Measurements from ENCODE around the gene ZNF682. TPM values are rescaled to one million over a fixed set of nuclear protein-coding genes. Genes with fewer than 3 reads are reported as not detected.
"Not testable (repeated sequence)": the region's sequence is repeated elsewhere in the genome, so short reads cannot be mapped to it uniquely, and the experiment has no call there.

The ZNF682 gene
- 6.0 and 6.9 TPM in 2 replicates for total RNA-seq
- long read RNA-seq, transcript ZNF682-203 (4 exons, 3,245 nt) = major isoform, 7 of 18 reads
- long read RNA-seq, partial matches to known transcripts = 2 of 18 reads
- long read RNA-seq, other reads (novel, unspliced or antisense) = 5 of 18 reads

DNA sequence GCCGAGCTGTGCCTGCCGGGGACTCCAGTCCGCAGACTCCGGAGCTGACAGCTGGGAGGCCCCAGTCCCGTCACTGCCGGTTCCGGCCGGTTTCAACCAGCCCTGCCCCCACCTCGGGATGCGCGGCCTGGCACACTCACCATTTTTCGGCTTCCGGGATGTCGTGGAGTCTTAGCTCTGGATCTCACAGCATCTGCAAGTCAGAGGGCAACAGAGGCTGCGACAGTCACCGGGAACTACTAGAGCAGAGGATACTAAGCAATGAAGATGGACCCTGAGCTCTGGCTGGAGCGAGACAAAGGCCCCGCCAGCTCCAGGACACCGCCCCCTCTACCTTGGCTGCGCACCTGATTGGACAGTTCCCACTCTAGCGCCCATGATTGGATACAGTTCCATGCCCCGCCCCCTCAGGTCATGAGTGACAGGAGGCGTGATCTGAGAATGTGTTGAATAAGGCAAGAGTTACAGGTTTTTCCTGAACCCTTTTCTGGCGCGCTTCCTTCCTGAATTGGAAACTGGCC, at the start of gene ZNF682:
ZNF682 (minus strand) TSS at position 303 of the 521 bp plus-strand sequence; CDS start at position 143, 160 bp downstream.
- Mint-ChIP-seq H3K9me3 (ENCODE audit: unreplicated experiment) (no peaks in the 10 kb centered on the region), H3K36me3 (ENCODE audit: unreplicated experiment) (peaks cover 1% of the 10 kb centered on the region), H3K27me3 (ENCODE audit: unreplicated experiment) (no peaks in the 10 kb centered on the region), H3K27ac (ENCODE audit: unreplicated experiment) (peak within 1 kb of the TSS; percentile 97), H3K4me1 (ENCODE audit: unreplicated experiment) (peaks cover 14% of the 10 kb centered on the region), H3K4me3 (ENCODE audit: unreplicated experiment) (peak within 1 kb of the TSS; percentile 90)
- TF ChIP-seq, protein P1, sequence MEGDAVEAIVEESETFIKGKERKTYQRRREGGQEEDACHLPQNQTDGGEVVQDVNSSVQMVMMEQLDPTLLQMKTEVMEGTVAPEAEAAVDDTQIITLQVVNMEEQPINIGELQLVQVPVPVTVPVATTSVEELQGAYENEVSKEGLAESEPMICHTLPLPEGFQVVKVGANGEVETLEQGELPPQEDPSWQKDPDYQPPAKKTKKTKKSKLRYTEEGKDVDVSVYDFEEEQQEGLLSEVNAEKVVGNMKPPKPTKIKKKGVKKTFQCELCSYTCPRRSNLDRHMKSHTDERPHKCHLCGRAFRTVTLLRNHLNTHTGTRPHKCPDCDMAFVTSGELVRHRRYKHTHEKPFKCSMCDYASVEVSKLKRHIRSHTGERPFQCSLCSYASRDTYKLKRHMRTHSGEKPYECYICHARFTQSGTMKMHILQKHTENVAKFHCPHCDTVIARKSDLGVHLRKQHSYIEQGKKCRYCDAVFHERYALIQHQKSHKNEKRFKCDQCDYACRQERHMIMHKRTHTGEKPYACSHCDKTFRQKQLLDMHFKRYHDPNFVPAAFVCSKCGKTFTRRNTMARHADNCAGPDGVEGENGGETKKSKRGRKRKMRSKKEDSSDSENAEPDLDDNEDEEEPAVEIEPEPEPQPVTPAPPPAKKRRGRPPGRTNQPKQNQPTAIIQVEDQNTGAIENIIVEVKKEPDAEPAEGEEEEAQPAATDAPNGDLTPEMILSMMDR (IDR thresholded peaks at IDR 0.05) = no peak
- DNase-seq (ENCODE audit: extremely low spot score, unreplicated experiment) = peak; percentile 98

DNA sequence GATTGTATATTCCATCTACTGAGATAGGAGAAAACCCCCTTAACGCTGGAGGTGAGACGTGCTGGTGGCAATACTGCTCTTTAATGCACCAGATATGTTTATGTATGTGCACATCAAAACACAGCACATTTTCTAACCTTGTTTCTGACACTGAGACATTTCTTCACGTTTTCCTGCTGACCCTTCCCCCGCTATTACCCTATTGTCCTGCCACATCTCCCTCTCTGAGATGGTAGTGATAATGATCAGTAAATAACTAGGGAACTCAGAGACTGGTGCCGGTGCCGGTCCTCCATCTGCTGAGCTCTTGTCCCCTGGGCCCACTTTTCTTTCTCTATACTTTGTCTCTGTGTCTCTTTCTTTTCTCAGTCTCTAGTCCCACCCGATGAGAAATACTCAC, 43.6 kb upstream of the ZNF682 start:
- H3K36me3 Mint-ChIP-seq (ENCODE audit: unreplicated experiment); H3K4me3 Mint-ChIP-seq (ENCODE audit: unreplicated experiment): not testable (repeated sequence)

DNA sequence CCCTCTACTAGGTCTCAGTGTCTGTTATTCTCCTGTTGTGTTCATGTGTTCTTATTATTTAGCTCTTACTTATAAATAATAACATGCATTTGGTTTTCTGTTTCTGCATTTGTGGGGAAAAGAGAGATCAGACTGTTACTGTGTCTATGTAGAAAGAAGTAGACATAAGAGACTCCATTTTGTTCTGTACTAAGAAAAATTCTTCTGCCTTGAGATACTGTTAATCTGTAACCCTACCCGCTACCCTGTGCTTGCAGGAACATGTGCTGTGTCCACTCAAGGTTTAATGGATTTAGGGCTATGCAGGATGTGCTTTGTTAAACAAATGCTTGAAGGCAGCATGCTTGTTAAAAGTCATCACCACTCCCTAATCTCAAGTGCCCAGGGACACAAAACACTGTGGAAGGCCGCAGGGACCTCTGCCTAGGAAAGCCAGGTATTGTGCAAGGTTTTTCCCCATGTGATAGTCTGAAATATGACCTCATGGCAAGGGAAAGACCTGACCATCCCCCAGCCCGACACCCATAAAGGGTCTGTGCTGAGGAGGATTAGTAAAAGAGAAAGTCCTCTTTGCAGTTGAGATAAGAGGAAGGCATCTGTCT, 43.0 kb upstream of the ZNF682 start:
- H3K27ac Mint-ChIP-seq (ENCODE audit: unreplicated experiment) = not testable (repeated sequence)

More for the DNA sequence above, 43.6 kb upstream of the ZNF682 start:
- not testable (repeated sequence) for H3K27ac Mint-ChIP-seq (ENCODE audit: unreplicated experiment); H3K27me3 Mint-ChIP-seq (ENCODE audit: unreplicated experiment); H3K9me3 Mint-ChIP-seq (ENCODE audit: unreplicated experiment); DNase-seq (ENCODE audit: extremely low spot score, unreplicated experiment)
- H3K4me1 Mint-ChIP-seq (ENCODE audit: unreplicated experiment) = peaks cover 19% of the 10 kb centered on the region

DNA sequence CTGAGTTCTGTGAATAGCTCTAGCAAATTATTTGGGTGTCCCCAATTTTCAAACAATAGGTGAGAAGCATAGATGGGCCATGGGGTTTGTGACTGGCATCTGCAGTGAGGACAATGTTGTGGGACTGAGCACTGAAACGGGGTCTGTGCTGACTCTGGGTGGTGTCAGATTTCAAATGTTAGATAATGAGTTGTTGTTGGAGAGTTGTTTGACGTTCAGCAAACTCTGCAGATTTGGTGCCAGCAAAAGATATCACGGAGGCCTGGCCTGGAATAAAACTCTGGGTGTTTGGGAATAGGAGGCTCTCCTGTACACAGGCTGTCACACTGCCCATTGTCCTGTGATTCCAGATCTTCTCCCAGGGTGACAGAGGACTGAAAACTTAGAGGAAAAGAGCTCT, 41.4 kb upstream of the ZNF682 start:
- H3K27ac Mint-ChIP-seq (ENCODE audit: unreplicated experiment) = no peak overlapping the region

More for the DNA sequence above, 43.0 kb upstream of the ZNF682 start:
- DNase-seq (ENCODE audit: extremely low spot score, unreplicated experiment); H3K27me3 Mint-ChIP-seq (ENCODE audit: unreplicated experiment); H3K9me3 Mint-ChIP-seq (ENCODE audit: unreplicated experiment); H3K4me3 Mint-ChIP-seq (ENCODE audit: unreplicated experiment); H3K36me3 Mint-ChIP-seq (ENCODE audit: unreplicated experiment): not testable (repeated sequence)
- H3K4me1 Mint-ChIP-seq (ENCODE audit: unreplicated experiment) = peaks cover 22% of the 10 kb centered on the region

DNA sequence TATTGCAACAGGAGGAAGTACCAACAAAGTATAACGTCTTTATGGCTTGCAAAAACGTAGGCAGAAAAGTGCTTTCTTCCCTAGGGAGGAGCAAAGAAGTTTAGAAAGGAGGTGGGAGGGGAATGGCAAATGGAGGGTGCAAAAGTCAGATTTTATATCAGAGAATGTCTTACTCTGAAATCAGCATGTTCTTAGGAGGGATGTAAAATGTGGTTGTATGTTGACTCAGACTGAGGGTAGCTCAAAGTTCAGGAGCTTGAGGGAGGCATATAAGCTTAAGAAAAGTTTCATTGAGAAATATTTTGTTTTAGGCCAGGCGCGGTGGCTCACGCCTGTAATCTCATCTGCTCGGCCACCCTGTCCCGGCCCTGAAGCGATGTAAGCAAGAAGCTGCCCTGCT, 40.2 kb upstream of the ZNF682 start:
- TF ChIP-seq, protein P1 (IDR thresholded peaks at IDR 0.05) = no peak
- Mint-ChIP-seq H3K27me3 (ENCODE audit: unreplicated experiment) (no peaks in the 10 kb centered on the region), H3K4me3 (ENCODE audit: unreplicated experiment) (peak overlapping the region; percentile 85), H3K4me1 (ENCODE audit: unreplicated experiment) (peaks cover 22% of the 10 kb centered on the region), H3K9me3 (ENCODE audit: unreplicated experiment) (no peaks in the 10 kb centered on the region), H3K27ac (ENCODE audit: unreplicated experiment) (no peak overlapping the region), H3K36me3 (ENCODE audit: unreplicated experiment) (no peaks in the 10 kb centered on the region)
- DNase-seq (ENCODE audit: extremely low spot score, unreplicated experiment) = no peak

More for the DNA sequence above, 41.4 kb upstream of the ZNF682 start:
- Mint-ChIP-seq H3K4me1 (ENCODE audit: unreplicated experiment) (peaks cover 22% of the 10 kb centered on the region), H3K9me3 (ENCODE audit: unreplicated experiment) (no peaks in the 10 kb centered on the region), H3K36me3 (ENCODE audit: unreplicated experiment) (peaks cover 2% of the 10 kb centered on the region), H3K4me3 (ENCODE audit: unreplicated experiment) (no peak overlapping the region), H3K27me3 (ENCODE audit: unreplicated experiment) (no peaks in the 10 kb centered on the region)
- no peak for DNase-seq (ENCODE audit: extremely low spot score, unreplicated experiment)
- TF ChIP-seq, protein P1 (IDR thresholded peaks at IDR 0.05) = no peak

DNA sequence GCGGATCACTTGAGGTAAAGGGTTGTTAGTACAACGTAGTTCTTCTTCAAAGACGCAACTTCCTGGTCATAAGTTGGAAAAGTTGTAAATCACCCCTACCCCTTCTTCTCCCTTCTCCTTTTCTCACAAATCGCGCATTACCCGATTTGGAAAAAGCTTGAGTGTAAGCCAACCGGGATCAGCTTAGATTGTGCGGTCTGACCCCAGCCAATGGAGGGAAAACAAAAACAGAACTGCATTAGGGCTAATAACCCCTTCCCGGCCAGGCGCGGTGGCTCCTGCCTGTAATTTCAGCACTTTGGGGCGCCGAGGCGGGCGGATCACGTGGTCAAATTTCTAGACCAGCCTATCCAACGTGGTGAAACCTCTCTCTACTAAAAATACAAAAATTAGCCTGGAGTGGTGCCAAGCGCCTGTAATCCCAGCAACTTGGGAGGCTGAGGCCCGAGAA, 39.3 kb upstream of the ZNF682 start:
- H3K36me3 Mint-ChIP-seq (ENCODE audit: unreplicated experiment) = no peaks in the 10 kb centered on the region
- no peak for DNase-seq (ENCODE audit: extremely low spot score, unreplicated experiment)
- H3K4me3 Mint-ChIP-seq (ENCODE audit: unreplicated experiment) = peak overlapping the region; percentile 85
- H3K27ac Mint-ChIP-seq (ENCODE audit: unreplicated experiment) = peak overlapping the region; percentile 86
- H3K4me1 Mint-ChIP-seq (ENCODE audit: unreplicated experiment) = peaks cover 22% of the 10 kb centered on the region
- H3K27me3 Mint-ChIP-seq (ENCODE audit: unreplicated experiment) = no peaks in the 10 kb centered on the region
- TF ChIP-seq, protein P1 (IDR thresholded peaks at IDR 0.05) = no peak
- no peaks in the 10 kb centered on the region for H3K9me3 Mint-ChIP-seq (ENCODE audit: unreplicated experiment)

Data from osteocyte (in vitro differentiated cells).